Activated CD4-positive, alpha-beta T cell treated with anti-CD3 and anti-CD28 coated beads, Interleukin-2, amount 50 U/mL, for 24 hours (primary cell): ENCODE measurements around the gene CHCHD1.
"Not testable (repeated sequence)": the region's sequence is repeated elsewhere in the genome, so short reads cannot be mapped to it uniquely, and the experiment has no call there.

Experiments
- DNase-seq, 2 donors: peaks; one replicate each; pipeline ENCODE4 v3.0.0-alpha.2; 2020; ENCODE audit warnings: low read depth in 1 of 2, low spot score in 1 of 2

Gene CHCHD1

GRCh38 chr10:73781879-73782748 is at the start of gene CHCHD1:
TSS of gene CHCHD1 (plus strand) at chr10:73782048. CDS start at chr10:73782076, 28 bp downstream.
- peak; percentile 80 to 91 for DNase-seq

- no peak for DNase-seq
These were observed 49.4 kb upstream of the CHCHD1 start for GRCh38 chr10:73732426-73732825.

GRCh38 chr10:73732931-73733623 is 48.8 kb upstream of the CHCHD1 start:
- no peak for DNase-seq

DNA sequence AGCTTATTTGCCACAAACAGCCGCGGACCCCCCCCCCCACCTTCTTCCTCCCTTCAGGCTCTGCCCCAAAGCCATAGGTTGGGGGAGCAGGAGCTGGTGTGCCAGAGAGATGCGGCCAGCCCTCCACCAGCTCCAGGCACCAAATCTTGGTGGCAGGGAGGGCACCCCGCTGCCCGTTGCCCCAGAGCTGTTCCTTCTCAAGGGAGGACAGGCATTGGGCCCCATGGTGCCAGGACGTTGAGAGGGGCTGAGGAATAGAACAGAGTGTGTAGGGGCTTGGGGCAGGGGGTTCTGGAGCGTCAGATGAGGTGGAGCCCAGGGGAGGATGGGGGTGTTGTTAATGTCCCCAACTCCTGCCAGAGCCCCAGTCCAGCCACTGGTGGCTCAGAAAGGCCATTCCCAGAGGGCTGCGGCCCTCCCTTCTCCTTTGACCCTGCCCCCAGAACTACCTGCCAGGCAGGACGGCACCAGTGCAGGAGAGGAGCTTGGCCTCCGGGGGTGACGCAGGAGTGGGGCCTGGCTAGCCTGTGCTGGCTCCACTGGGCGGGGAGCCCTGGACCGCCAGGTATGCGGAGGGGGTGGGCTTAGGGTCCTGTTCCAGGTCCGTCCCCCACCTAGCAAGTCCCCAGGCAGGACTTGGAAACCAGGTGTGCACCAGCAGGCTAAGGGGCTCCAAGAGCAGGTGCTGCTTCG is 47.7 kb upstream of the CHCHD1 start:
- no peak for DNase-seq

DNA sequence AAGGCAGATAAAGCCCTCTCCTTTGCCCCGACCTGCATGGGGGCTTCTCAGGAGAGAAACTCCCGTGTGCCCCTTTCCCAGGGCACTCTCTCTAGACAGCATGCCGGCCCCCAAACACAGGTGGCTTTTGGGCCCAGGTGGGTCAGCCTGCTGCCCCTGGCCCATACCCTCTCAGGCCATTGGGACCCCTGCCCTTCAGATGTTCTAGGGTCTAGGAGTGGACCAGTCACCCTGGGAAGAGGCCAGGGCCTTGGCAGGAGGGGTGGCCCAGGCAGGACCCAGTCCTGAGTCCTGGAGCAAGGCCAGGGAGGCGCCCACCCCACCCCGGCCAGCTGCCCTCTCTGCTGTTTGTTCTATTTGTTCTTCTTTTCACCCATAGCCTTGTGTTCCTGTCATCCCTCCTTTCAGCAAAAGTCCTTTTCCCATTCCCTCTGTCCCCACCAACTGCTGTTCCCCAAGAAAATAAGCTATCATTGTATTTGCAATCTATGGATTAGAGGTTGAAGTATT is 47.0 kb upstream of the CHCHD1 start:
- DNase-seq: no peak

GRCh38 chr10:73740501-73741254 is 41.2 kb upstream of the CHCHD1 start:
- DNase-seq: not testable (repeated sequence)

DNA sequence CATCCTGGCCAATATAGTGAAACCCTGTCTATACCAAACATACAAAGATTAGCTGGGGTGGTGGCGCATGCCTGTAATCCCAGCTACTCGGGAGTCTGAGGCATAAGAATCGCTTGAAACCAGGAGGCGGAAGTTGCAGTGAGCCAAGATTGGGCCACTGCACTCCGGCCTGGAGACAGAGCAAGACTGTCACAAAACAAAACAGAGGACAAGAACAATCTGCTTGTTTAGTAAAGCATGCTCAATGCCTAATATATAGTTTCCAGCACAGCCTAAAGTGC is 39.5 kb upstream of the CHCHD1 start:
- DNase-seq: no peak

DNA sequence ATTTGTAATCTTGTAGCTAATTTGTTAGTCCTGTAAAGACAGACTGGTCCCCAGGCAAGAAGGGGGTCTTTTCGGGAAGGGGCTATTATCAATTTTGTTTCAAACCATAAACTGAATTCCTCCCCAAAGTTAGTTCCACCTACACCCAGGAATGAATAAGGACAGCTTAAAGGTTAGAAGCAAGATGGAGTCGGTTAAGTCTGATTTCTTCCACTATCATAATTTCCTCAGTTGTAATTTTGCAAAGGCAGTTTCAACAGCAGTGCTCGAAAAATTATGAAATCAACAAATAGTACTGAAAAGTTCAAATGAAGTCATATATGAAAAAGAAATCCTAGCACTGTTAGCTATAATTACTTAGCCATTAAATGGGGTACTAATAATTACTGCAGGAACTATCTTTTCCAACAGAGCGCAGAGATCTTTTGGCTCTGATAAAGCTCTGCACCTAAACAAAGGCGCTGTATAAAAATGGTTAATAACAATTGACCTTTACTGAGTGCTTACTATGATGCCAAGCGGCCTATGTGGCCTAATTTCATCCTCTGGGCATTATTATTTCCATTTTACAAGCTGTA is 38.4 kb upstream of the CHCHD1 start:
- no peak for DNase-seq

DNA sequence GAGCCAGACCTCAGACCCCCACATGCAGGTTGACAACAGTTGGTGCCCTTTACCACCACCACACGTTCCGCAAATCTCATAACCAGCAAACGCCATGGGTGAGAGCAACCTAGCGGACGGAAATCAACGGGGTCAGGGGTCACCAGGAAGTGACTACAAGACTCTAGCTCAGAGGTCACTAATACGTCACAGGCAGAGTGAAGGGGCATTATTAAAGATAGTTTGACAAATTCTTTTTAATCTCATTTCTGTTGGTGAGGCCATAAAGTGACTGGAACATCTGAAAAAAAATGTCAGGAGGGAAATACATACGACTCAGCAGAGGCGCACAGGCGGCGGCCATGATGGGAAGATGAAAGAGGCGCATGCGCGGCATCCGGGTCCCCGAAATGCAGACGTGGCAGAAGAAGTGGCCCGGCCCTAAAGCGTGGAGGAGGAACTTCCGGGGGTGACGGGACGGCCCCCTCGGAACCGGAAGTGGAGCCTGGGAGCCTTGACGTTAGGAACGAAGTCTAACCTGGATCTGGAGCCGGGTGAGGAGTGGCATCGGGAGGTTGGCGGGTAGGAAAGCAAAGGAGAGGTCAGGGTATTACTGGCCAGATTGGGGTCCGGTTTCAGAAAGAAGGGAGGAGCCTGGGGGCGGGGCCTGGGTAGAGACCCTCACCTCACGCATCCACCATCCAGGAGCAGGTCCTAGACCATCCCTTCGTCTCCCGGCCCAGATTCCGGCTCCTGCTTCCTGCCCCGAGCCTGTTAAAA is 37.8 kb upstream of the CHCHD1 start, which contains the start of gene SEC24C:
TSS of gene SEC24C (plus strand) at position 468 of the 759 bp plus-strand sequence. CDS start 2,461 bp downstream, outside the sequence.
- DNase-seq: peak; percentile 87 to 94

DNA sequence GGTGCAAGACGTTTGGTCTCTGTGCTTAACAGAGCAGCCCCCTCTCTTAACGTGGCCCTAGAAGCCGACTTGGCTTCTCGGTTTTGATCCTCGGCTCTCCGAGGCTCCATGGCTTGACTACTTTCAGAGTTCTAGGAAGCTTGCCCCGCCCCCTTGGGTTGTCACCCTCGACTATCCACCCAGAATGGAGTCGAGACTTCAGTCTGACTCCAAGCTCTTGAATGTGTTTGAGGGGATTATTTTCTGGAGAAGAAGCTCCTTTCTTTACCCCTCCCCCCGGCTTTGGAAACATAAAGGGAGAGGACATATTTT is 37.2 kb upstream of the CHCHD1 start:
- DNase-seq: peak; percentile 27 to 45

GRCh38 chr10:73746721-73747120 is 35.1 kb upstream of the CHCHD1 start:
- DNase-seq: no peak

DNA sequence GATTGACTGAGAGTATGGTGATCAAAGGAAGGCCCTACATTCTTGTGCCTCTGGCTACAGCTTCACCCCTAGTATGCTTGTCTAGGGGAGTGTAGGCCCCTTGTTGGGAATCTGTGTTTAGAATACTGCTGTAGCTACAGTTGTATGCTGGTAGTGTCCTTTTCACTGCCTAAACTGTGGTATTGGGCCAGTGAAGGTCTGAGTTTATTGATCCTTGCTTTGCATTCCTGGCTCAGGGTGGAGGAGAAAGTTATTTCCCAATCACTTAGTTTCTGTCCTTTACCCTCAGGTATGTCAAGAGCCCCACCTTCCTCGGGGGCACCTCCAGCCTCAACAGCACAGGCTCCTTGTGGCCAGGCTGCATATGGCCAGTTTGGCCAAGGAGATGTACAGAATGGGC is 31.0 kb upstream of the CHCHD1 start:
- no peak for DNase-seq

GRCh38 chr10:73756183-73756582 is 25.7 kb upstream of the CHCHD1 start:
- DNase-seq: no peak

DNA sequence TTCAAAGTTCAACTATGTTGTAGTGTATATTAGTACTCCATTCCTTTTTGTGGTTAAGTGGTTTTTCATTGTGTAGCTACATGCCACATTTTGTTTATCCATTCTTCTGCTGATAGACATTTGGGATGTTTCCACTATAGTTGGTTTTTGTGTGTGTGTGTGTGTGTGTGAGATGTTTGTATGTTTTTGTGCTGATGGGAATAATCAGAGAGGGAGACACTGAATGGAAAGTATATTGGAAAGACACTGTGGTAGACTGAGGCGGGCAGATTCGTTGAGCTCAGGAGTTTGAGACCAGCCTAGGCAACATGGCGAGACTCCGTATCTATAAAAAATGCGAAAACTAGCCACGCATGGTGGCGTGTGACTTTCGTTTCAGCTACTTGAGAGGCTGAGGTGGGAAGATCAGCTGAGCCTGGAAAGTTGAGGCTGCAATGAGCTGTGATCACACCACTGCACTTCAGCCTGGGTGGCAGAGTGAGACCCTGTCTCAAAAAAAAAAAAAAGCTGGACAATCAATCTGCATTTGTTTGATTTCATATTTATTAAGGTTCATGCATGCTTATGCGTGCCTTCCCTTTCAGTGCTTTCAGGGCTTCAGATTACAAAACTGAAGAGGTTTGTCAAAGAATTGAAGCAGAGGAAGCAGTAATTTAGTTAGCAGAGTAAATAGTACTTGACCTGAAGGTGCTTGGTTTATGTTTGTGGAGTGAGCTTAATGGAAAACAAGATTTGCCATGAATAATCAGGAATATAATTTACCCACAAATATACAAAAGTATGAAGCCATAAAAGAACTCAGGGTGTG is 22.9 kb upstream of the CHCHD1 start:
- no peak for DNase-seq

- DNase-seq: no peak
These were observed 22.2 kb upstream of the CHCHD1 start for GRCh38 chr10:73759512-73760115.

DNA sequence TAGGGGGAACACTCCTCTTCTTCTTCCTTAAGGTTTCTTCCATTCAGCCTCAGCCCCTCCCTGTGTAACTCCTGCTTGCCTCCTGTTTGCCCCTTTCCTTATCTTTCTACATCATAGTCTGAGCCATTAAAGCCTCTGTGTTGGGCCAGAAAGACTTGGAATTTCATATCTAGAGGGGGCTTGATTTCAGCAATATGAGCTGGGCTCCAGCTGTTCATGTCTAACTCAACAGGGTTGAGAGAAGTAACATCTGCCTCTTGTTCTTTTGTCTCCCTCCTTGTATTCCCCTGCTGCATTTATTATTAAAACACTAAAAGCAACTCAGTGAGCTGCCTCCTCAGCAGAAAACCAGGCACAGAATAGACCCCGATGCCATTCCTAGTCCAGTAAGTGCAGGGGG is 20.1 kb upstream of the CHCHD1 start:
- no peak for DNase-seq

- no peak for DNase-seq
These were observed 18.9 kb upstream of the CHCHD1 start for GRCh38 chr10:73762915-73763314.

DNA sequence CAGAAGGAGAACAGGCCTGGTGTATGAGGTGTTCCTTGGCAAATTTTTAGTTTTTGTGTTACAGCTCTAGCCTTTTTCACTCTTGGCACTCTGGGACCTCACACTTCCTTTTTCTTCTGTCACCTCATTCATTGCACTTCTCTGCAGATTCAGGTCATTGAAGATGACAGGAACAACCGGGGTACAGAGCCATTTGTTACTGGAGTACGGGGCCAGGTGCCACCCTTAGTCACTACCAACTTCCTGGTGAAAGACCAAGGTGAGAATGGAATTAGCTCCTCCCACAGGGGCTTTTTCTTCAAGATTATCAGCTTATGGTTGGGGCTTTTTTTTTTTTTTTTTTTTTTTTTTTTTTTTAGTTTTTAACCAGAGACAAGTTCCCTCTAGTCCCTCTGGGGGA is 18.5 kb upstream of the CHCHD1 start:
- DNase-seq: no peak

DNA sequence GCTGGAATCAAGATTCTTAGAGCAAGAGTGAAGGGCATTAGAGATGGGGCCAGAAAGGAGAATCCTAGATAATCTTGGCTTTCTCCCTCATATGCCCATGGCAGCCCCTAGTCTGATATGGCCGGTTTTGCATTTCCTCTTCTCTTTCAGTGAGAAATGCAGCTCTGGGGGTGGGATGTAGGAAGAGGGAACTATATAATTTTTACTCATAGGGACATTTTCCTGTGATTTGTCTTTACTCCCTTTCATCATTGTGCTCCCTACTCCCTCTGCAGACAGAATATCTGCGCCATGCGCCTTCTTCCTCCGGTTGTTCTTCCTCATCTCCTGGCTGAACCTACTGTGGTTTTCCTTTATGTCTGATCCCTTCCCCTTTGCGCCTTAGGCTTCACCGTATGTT is 16.8 kb upstream of the CHCHD1 start:
- DNase-seq: no peak
